ENCODE results near the gene RABL6. TPM values are rescaled to one million over a fixed set of nuclear protein-coding genes. Genes with fewer than 3 reads are reported as not detected.
"Not testable (repeated sequence)": the region's sequence is repeated elsewhere in the genome, so short reads cannot be mapped to it uniquely, and the experiment has no call there.

RABL6 gene
- total RNA-seq, 1 experiment from 2014 or later = 43.1 TPM

- peak; percentile 80 for DNase-seq
- Histone ChIP-seq H3K4me1 (ENCODE audit: low read length) (peaks cover 3% of the 10 kb centered on the region), H3K27ac (ENCODE audit: low read length) (no peak overlapping the region), H3K9ac (ENCODE audit: low read length) (no peak overlapping the region), H3K79me2 (ENCODE audit: low read length) (no peaks in the 10 kb centered on the region), H3K27me3 (ENCODE audit: low read length) (no peaks in the 10 kb centered on the region), H3K9me2 (replicated peaks; ENCODE audit: insufficient read depth, low read length) (no peaks in the 10 kb centered on the region), H4K20me1 (ENCODE audit: insufficient read depth, low read depth, low read length) (no peaks in the 10 kb centered on the region), H3K9me3 (ENCODE audit: low read length) (no peaks in the 10 kb centered on the region), H3K4me2 (ENCODE audit: low read depth, low read length, poor library complexity, severe bottlenecking) (no peak overlapping the region), H3K4me3 (ENCODE audit: low read length) (no peak overlapping the region), H3K36me3 (ENCODE audit: insufficient read depth, low read length) (no peaks in the 10 kb centered on the region), H2AFZ (ENCODE audit: low read length) (no peak overlapping the region; the same call in 1 of the 2 replicates)
These were observed 23.3 kb upstream of the RABL6 start for GRCh38 chr9:136784249-136784996.

DNA sequence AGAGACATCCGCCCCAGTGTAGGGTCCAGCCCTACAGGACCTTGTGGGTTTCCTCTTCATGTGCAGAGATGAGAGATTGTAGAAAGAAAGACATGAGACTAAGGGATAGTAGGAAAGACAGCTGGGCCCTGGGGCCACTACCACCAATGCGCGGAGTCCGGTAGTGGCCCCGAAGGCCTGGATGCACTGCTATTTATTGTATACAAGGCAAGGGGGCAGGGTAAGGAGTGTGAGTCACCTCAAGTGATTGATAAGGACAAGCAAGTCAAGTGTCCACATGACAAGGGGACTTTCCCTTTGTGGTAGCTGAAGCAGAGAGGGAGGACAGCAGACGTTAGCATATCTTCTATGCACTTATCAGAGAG is 22.8 kb upstream of the RABL6 start:
- no peaks in the 10 kb centered on the region for H3K79me2 ChIP-seq (ENCODE audit: low read length)
- H3K4me3 ChIP-seq (ENCODE audit: low read length) = no peak overlapping the region
- no peak overlapping the region for H3K4me2 ChIP-seq (ENCODE audit: low read depth, low read length, poor library complexity, severe bottlenecking)
- H3K9ac ChIP-seq (ENCODE audit: low read length) = no peak overlapping the region
- H4K20me1 ChIP-seq (ENCODE audit: insufficient read depth, low read depth, low read length) = no peaks in the 10 kb centered on the region
- no peaks in the 10 kb centered on the region for H3K9me2 ChIP-seq (replicated peaks; ENCODE audit: insufficient read depth, low read length)
- H3K4me1 ChIP-seq (ENCODE audit: low read length) = peaks cover 4% of the 10 kb centered on the region
- H2AFZ ChIP-seq (ENCODE audit: low read length) = no peak overlapping the region
- H3K27me3 ChIP-seq (ENCODE audit: low read length) = no peaks in the 10 kb centered on the region
- no peaks in the 10 kb centered on the region for H3K9me3 ChIP-seq (ENCODE audit: low read length)
- no peak overlapping the region for H3K27ac ChIP-seq (ENCODE audit: low read length)
- no peak for DNase-seq
- no peaks in the 10 kb centered on the region for H3K36me3 ChIP-seq (ENCODE audit: insufficient read depth, low read length)

- H3K79me2 ChIP-seq (ENCODE audit: low read length); H3K4me2 ChIP-seq (ENCODE audit: low read depth, low read length, poor library complexity, severe bottlenecking); H3K36me3 ChIP-seq (ENCODE audit: insufficient read depth, low read length); DNase-seq; H3K4me3 ChIP-seq (ENCODE audit: low read length); H3K27ac ChIP-seq (ENCODE audit: low read length); H3K4me1 ChIP-seq (ENCODE audit: low read length); H3K9ac ChIP-seq (ENCODE audit: low read length); H2AFZ ChIP-seq (ENCODE audit: low read length); H4K20me1 ChIP-seq (ENCODE audit: insufficient read depth, low read depth, low read length); H3K9me3 ChIP-seq (ENCODE audit: low read length); H3K27me3 ChIP-seq (ENCODE audit: low read length); H3K9me2 ChIP-seq (replicated peaks; ENCODE audit: insufficient read depth, low read length): not testable (repeated sequence)
These were observed 22.0 kb upstream of the RABL6 start for GRCh38 chr9:136785565-136786355.

DNA sequence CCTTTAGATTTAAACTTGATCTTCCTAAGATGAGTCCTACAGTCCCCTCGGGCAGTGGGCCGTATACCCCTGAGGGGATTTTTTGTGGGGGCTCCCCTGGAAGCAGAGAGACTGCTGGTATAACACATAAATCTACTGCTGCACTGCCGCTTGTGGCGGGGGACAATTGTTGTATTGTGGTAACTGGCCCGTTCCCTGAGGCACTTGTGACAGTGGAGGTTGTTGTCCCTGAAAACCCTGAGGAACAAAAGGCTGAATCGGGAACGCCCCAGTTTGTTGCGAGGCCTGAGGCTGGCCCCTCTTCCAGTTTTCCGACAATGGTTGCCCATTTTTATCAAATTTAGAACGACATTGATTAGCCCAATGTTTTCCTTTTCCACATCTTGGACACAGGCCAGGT is 21.3 kb upstream of the RABL6 start:
- DNase-seq = no peak
- no peaks in the 10 kb centered on the region for H3K79me2 ChIP-seq (ENCODE audit: low read length)
- no peaks in the 10 kb centered on the region for H3K9me2 ChIP-seq (replicated peaks; ENCODE audit: insufficient read depth, low read length)
- H3K9me3 ChIP-seq (ENCODE audit: low read length) = no peaks in the 10 kb centered on the region
- no peak overlapping the region for H3K9ac ChIP-seq (ENCODE audit: low read length)
- H4K20me1 ChIP-seq (ENCODE audit: insufficient read depth, low read depth, low read length) = no peaks in the 10 kb centered on the region
- H3K27me3 ChIP-seq (ENCODE audit: low read length) = no peaks in the 10 kb centered on the region
- H3K4me2 ChIP-seq (ENCODE audit: low read depth, low read length, poor library complexity, severe bottlenecking) = no peak overlapping the region
- H2AFZ ChIP-seq (ENCODE audit: low read length) = no peak overlapping the region
- no peak overlapping the region for H3K27ac ChIP-seq (ENCODE audit: low read length)
- H3K4me3 ChIP-seq (ENCODE audit: low read length) = no peak overlapping the region
- H3K36me3 ChIP-seq (ENCODE audit: insufficient read depth, low read length) = no peaks in the 10 kb centered on the region
- peaks cover 13% of the 10 kb centered on the region for H3K4me1 ChIP-seq (ENCODE audit: low read length)

DNA sequence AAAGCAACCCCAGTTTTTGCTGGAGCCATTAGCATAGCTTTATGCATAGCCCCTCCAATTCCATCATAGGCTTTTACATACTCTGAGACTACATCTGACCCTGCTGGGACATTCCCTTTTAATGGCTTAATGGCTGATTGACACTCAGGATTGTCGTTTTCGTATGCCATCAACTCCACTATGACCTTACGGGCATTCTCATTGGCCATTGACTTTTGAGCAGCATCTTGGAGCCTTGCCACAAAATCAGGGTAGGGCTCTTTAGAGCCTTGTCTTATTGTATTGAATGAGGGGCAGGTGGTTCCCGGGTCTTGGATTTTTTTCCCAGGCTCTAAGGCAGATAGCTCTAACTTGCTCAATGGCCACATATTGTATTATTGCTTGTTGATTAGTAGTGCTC is 20.8 kb upstream of the RABL6 start:
- not testable (repeated sequence) for H3K27ac ChIP-seq (ENCODE audit: low read length); H2AFZ ChIP-seq (ENCODE audit: low read length); H3K9ac ChIP-seq (ENCODE audit: low read length); H3K4me3 ChIP-seq (ENCODE audit: low read length); H3K27me3 ChIP-seq (ENCODE audit: low read length); H3K9me3 ChIP-seq (ENCODE audit: low read length); H3K4me2 ChIP-seq (ENCODE audit: low read depth, low read length, poor library complexity, severe bottlenecking); H3K36me3 ChIP-seq (ENCODE audit: insufficient read depth, low read length); H4K20me1 ChIP-seq (ENCODE audit: insufficient read depth, low read depth, low read length); DNase-seq; H3K79me2 ChIP-seq (ENCODE audit: low read length); H3K9me2 ChIP-seq (replicated peaks; ENCODE audit: insufficient read depth, low read length)
- peaks cover 18% of the 10 kb centered on the region for H3K4me1 ChIP-seq (ENCODE audit: low read length)

GRCh38 chr9:136787690-136788400 is 19.9 kb upstream of the RABL6 start:
- Histone ChIP-seq H3K4me2 (ENCODE audit: low read depth, low read length, poor library complexity, severe bottlenecking) (peak overlapping the region; percentile 28), H4K20me1 (ENCODE audit: insufficient read depth, low read depth, low read length) (peaks cover 10% of the 10 kb centered on the region), H3K9me3 (ENCODE audit: low read length) (no peaks in the 10 kb centered on the region), H3K4me1 (ENCODE audit: low read length) (peaks cover 27% of the 10 kb centered on the region), H3K9me2 (replicated peaks; ENCODE audit: insufficient read depth, low read length) (no peaks in the 10 kb centered on the region), H3K36me3 (ENCODE audit: insufficient read depth, low read length) (no peaks in the 10 kb centered on the region), H3K27me3 (ENCODE audit: low read length) (no peaks in the 10 kb centered on the region), H3K27ac (ENCODE audit: low read length) (no peak overlapping the region), H3K4me3 (ENCODE audit: low read length) (no peak overlapping the region), H3K79me2 (ENCODE audit: low read length) (peaks cover 3% of the 10 kb centered on the region; the same call in 1 of the 2 replicates), H3K9ac (ENCODE audit: low read length) (no peak overlapping the region), H2AFZ (ENCODE audit: low read length) (no peak overlapping the region)
- peak; percentile 90 for DNase-seq

DNA sequence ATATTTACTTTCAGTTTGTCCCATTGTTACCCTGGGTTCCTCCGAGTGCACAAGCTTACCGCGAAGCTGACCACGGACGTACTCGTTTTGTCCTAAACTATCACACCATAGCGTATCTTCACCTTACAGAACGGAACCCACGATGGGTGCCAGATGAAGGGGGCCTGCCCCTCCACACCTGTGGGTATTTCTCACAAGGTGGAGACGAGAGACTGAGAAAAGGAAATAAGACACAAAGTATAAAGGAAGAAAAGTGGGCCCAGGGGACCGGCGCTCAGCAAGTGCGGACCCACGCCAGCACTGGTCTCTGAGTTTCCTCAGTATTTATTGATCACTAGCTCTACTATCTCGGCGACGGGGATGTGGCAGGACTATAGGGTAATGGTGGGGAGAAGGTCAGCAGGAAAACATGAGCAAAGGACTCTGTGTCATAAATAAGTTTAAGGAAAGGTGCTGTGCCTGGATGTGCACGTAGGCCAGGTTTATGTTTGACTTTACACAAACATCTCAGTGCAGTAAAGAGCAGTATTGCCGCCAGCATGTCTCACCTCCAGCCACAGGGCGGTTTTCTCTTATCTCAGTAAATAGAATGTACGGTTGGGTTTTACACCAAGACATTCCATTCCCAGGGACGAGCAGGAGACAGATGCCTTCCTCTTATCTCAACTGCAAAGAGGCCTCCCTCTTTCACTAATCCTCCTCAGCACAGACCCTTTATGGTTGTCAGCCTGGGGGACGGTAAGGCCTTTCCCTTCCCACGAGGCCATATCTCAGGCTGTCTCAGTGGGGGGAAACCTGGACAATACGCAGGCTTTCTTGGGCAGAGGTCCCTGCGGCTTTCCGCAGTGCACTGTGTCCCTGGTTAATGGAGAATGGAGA is 18.9 kb upstream of the RABL6 start:
- not testable (repeated sequence) for H3K9me3 ChIP-seq (ENCODE audit: low read length); DNase-seq; H3K36me3 ChIP-seq (ENCODE audit: insufficient read depth, low read length); H3K9me2 ChIP-seq (replicated peaks; ENCODE audit: insufficient read depth, low read length); H3K9ac ChIP-seq (ENCODE audit: low read length); H3K4me3 ChIP-seq (ENCODE audit: low read length); H3K27me3 ChIP-seq (ENCODE audit: low read length); H3K27ac ChIP-seq (ENCODE audit: low read length); H3K79me2 ChIP-seq (ENCODE audit: low read length); H2AFZ ChIP-seq (ENCODE audit: low read length); H3K4me2 ChIP-seq (ENCODE audit: low read depth, low read length, poor library complexity, severe bottlenecking)
- H4K20me1 ChIP-seq (ENCODE audit: insufficient read depth, low read depth, low read length) = peaks cover 12% of the 10 kb centered on the region
- H3K4me1 ChIP-seq (ENCODE audit: low read length) = peaks cover 36% of the 10 kb centered on the region

Data from Karpas-422 (cell line).